22Rv1 (cell line): ENCODE data around the gene TXNRD2.

Experiments used
- H3K27ac ChIP-seq: fragments of 450-650 bp; 2 replicates; pipeline ENCODE4 v1.5.1; 2017
- ZFX ChIP-seq: fragments of 450-650 bp; IDR thresholded peaks from 2 replicates; pipeline ENCODE4 v1.6.1; 2017; ENCODE audit warnings: antibody characterized with exemption, borderline replicate concordance
- TF ChIP-seq, protein P1 (sequence below): fragments of 450-650 bp; IDR thresholded peaks from 2 replicates; pipeline ENCODE4 v1.5.1; 2017; ENCODE audit warnings: mild to moderate bottlenecking

Gene TXNRD2

DNA sequence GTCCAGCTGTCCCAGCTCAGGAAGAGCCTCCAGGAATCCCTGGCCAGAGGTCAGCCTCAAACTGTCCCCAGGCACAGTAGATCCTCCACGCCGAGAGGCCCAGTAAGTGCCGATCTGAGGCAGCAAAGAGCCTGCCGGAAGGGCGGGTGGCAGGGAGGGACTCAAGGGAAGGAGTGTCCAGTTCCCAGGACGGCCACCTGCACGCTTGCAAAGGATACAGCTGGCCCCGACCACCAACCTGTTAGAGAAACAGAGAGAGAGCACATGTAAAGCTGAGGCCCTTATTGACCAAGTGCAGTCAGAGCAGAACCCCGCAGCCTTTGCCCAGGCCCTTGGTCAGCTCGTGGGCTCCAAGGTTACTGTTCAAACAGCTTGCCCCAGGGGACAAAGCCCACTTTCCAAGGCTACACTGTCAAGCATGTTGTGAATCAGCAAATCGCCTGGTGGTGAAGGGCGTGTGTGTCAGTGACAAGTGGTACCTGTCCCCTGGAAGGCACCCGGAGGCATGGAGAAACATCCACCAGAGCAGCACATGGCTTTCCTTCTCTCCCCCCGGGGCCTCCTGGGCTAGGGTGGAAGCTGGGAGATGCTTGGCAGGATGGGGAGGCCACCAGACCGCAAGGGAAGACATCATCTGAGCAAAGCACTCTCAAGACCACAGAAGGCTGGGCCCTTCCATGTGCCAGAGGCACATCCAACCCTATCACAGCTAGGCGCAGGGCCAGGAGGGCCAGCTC lies 42.6 kb downstream of the TXNRD2 start:
- no peak for TF ChIP-seq ZFX
- TF ChIP-seq, protein P1, sequence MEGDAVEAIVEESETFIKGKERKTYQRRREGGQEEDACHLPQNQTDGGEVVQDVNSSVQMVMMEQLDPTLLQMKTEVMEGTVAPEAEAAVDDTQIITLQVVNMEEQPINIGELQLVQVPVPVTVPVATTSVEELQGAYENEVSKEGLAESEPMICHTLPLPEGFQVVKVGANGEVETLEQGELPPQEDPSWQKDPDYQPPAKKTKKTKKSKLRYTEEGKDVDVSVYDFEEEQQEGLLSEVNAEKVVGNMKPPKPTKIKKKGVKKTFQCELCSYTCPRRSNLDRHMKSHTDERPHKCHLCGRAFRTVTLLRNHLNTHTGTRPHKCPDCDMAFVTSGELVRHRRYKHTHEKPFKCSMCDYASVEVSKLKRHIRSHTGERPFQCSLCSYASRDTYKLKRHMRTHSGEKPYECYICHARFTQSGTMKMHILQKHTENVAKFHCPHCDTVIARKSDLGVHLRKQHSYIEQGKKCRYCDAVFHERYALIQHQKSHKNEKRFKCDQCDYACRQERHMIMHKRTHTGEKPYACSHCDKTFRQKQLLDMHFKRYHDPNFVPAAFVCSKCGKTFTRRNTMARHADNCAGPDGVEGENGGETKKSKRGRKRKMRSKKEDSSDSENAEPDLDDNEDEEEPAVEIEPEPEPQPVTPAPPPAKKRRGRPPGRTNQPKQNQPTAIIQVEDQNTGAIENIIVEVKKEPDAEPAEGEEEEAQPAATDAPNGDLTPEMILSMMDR: no peak
- no peak overlapping the region for H3K27ac ChIP-seq

DNA sequence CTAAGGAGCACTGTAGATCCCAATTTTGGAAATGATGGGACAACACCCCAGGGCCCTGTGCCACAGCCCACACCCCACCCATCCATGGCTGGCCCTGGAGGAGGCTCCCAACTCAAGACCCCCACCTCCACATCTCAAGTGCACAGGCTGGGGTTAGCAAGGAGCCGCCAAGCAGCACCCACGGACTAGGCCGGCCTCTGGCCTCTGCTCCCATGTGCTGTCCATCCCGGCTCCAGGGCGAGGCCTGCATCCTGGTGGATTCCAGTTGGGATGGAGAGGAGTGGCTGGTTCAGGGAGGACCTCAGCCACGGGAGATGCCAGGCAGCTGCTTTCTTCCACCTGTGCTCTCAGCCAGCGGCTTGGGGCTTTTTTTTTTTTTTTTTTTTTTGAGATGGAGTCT lies 43.5 kb downstream of the TXNRD2 start:
- H3K27ac ChIP-seq: no peak overlapping the region
- TF ChIP-seq ZFX: no peak
- TF ChIP-seq, protein P1: no peak

DNA sequence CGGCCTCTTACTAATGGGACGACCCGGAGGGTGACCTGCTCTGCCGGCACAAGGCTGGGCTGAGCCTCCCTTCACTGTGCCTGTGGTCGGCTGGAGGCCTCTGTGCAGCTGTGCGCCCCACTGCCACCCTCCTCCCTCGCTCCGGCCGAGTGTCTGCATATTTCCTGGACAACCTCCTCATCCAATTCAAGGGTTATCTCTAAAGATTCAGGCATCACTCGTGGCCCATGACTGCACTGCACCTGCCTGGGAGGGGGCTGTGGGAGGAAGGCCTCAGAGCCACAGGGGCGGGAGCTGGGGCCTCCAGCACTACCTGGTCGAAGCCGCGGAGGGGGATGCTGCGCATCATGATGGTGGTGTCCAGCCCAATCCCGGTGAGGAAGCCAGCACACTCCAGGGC lies 43.9 kb downstream of the TXNRD2 start:
- no peak overlapping the region for H3K27ac ChIP-seq
- no peak for TF ChIP-seq ZFX
- TF ChIP-seq, protein P1: no peak

DNA sequence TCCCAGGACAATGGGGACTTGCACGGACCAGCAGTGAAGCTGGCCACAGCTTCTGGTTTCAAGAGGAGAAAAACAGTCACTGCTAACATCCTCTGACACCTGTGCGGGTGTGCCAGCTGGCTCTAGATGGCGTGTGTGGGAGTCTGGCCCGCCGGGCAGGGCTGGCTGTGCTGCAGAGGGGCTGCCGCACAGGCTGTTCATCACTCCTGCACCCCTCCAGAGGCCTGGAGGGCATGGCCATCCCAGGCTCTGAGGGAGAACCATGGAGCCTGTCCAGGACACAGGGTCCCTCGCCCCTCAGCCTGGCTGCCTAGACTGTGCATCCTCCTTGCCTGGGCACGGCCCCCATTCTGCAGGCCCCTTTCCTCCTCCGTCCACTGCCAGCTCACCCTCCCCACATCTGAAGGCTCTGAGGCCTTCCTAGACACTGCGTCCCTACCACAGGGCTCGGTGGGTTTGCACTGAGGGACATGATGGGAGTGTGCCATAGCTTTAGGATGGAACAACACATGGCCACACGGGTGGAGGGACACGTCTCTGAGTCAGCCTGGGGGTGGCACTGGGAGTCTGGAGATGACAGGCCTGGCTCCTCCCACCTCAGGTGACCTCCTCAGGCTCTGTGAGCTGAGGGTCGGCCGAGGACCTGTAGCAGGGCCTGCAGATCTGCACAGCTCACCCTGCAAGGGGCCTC lies 44.8 kb downstream of the TXNRD2 start:
- no peak for TF ChIP-seq ZFX
- TF ChIP-seq, protein P1: no peak
- H3K27ac ChIP-seq: no peak overlapping the region

DNA sequence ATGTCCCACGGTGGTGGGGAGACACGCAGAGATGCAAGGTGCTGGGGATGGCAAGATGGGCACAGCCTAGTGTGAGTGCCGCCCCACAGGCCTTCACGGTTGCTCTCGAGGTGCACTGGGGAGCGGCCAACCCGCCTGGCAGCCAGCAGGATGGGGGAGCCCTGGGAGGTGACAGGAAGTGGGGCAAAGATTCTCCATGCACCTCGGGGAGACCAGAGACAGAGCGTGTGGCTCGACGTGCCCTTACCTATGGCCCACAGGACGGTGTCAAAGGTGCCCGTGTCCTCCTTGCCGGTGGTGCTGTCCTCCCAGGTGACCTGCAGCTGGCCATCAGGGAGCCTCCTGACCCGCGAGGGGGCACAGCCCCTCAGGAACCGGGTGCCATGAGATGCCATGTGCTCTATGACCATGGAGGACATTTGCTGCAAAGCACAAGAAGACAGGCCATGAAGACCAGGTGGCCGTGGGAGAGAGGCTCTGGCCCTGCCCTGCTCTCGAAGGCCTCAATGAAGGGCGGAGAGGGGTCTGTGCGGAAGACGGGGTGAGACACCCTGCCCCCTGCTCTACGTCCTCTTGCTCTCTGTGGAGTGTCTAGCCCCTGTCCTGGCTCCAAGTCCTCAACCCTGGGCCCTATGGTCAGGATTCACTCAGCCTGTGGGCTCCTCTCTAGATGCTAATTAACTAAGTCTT lies 46.3 kb downstream of the TXNRD2 start:
- TF ChIP-seq, protein P1: no peak
- TF ChIP-seq ZFX: no peak
- no peak overlapping the region for H3K27ac ChIP-seq

DNA sequence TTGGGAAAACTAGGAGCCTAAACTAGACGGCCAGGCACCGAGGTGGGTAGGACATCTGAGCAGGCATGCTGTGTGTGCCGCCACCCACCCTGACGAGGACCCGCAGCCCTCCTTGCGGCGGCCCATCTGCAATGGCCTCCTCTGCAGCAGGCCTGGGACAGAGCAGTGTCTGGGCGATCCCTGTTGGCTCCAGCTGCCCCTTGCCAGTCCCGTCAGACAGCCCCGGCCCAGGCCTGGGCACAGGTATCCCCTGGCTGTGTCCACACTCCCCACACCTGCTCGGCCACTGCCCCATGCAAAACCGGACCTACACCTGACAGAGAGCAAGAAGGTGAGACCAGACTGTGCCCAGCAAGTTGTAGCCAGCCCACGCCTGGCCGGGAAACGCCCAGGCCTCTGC lies 48.3 kb downstream of the TXNRD2 start:
- TF ChIP-seq ZFX: no peak
- TF ChIP-seq, protein P1: no peak
- no peak overlapping the region for H3K27ac ChIP-seq

DNA sequence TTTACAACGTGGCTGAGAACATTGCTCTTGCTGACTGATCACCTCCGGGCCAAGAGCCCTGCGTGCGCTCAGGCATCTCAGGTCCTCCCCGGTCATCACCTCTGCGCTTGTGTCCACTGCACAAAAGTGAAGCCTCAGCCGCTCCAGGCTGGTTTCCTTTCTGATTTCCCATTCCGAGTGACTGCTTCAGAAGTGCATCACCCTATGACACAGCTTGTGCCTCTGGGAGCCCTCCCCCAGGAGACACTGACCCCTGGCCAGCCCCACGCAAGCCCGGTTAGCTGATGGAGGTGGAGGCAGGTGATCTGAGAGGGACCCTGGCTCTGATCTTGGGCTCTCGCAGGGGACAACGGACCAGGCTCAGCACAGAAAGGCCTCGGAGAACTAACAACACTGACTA lies 48.7 kb downstream of the TXNRD2 start:
- H3K27ac ChIP-seq: no peak overlapping the region
- no peak for TF ChIP-seq ZFX
- TF ChIP-seq, protein P1: no peak
